Gastrocnemius medialis (tissue), 4 donors: ENCODE measurements around the gene GID8.

Experiments used
- POLR2A ChIP-seq, 2 donors: fragments of 450-650 bp; IDR thresholded peaks; one replicate each; pipeline ENCODE4 v1.6.1; 2017; ENCODE audit warnings: antibody characterized with exemption in 2 of 2, mild to moderate bottlenecking in 2 of 2, moderate library complexity in 2 of 2
- TF ChIP-seq, protein P1 (sequence below), 5 experiments: fragments of 450-650 bp in 3 of 5; fragments of 200-600 bp in 2 of 5; sonication (generic) in 2 of 5; IDR thresholded peaks in 4 of 5; conservative IDR thresholded peaks in 1 of 5; 1 replicate in 4 of 5; 2 replicates in 1 of 5; pipeline ENCODE4 v1.5.1; 2016 to 2019; ENCODE audit warnings: antibody characterized with exemption in 5 of 5, mild to moderate bottlenecking in 3 of 5, moderate library complexity in 3 of 5

DNA sequence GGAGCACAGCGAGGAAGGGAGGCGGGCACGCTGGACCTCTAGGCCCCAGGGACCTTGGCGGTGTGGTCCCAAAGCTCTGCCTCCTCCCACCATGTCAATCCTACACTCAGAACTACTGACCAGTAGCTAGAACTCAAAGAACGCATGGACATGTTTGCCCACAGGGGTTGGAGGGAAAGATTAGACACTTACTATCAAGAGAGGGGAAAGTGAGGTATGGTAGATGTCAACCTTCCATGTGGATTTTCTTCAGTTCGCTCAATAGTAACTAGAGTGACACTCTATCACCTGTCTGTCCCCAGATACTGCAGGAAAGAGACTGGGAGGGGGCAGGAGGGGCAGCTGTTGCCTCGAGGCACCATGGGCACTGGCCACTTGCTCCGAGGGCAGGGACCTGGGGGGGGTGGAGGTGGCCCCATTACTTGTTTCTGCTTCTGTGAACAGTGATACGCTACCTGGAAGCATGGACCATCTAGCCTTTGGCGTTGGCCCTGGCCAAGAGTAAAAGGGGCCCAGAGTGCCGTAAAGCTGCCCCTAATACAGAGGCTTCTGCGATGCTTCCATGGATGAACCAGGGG lies 10.7 kb upstream of the GID8 start:
- TF ChIP-seq, protein P1, sequence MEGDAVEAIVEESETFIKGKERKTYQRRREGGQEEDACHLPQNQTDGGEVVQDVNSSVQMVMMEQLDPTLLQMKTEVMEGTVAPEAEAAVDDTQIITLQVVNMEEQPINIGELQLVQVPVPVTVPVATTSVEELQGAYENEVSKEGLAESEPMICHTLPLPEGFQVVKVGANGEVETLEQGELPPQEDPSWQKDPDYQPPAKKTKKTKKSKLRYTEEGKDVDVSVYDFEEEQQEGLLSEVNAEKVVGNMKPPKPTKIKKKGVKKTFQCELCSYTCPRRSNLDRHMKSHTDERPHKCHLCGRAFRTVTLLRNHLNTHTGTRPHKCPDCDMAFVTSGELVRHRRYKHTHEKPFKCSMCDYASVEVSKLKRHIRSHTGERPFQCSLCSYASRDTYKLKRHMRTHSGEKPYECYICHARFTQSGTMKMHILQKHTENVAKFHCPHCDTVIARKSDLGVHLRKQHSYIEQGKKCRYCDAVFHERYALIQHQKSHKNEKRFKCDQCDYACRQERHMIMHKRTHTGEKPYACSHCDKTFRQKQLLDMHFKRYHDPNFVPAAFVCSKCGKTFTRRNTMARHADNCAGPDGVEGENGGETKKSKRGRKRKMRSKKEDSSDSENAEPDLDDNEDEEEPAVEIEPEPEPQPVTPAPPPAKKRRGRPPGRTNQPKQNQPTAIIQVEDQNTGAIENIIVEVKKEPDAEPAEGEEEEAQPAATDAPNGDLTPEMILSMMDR (IDR thresholded peaks at IDR 0.05 in 4 of 5, conservative IDR thresholded peaks at IDR 0.05 in 1 of 5): no peak
- TF ChIP-seq POLR2A (IDR thresholded peaks at IDR 0.05): no peak
